Umbilical cord (tissue), 2 donors: ENCODE data around the gene DDX1. TPM values are rescaled to one million over a fixed set of nuclear protein-coding genes. Genes with fewer than 3 reads are reported as not detected.
A peak's percentile ranks its signal among the peaks of the same experiment; 100 is the strongest.
"Not testable (repeated sequence)": the region's sequence is repeated elsewhere in the genome, so short reads cannot be mapped to it uniquely, and the experiment has no call there.

Experiments
- DNase-seq: peaks from one replicate; pipeline ENCODE4 v3.0.0-alpha.2; 2015; ENCODE audit warnings: low spot score
- total RNA-seq: library from RNA; depleted of rRNA; stranded (reverse); fragments of >200 nt; gene quantifications from one replicate; pipeline ENCODE4 v1.2.3, GENCODE V29; 2014; ENCODE audit warnings: low replicate concordance; ENCODE audit not compliant: insufficient read depth

Gene DDX1
- 90.3 TPM for total RNA-seq

DNA sequence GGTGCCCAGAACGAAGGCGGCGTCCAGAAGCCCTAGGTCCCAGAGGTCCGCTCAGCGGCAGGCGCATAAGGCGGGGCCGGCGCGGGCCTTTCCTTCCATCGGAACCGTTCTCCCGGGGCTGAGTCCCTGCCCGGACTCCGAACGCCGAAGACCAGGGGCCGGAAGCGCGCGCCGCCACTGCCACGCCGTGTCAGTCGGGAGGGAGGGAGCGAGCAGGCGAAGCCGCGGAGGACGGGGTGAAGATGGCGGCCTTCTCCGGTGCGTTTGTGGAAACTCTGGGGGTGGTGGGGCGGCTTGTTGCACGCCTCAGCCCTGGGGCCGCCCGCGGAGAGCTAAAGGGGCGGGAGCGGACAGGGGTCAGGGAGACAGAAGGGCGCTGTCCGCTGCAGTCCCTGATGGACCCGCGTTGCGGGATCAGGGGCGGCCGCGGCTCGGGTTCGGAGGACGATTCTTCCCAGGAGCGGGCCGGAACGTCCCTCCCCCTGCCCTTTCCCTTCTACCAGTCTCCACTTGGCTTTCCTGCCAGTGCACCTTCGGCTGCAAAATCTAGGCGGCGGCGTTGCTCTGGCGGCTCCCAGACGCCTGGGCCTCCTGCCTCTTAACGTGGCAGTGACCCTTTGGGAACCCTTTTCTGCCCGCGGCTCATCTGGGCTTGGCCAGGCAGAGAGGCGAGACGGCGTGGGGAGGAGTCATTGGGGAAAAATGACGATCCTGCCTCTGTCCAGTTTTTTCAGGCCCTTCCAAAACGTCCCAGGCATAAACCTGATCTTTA is at the start of gene DDX1:
TSS of gene DDX1 (plus strand) at position 177 of the 772 bp plus-strand sequence. CDS start at position 243, 66 bp downstream.
- peak; percentile 88 for DNase-seq

DNA sequence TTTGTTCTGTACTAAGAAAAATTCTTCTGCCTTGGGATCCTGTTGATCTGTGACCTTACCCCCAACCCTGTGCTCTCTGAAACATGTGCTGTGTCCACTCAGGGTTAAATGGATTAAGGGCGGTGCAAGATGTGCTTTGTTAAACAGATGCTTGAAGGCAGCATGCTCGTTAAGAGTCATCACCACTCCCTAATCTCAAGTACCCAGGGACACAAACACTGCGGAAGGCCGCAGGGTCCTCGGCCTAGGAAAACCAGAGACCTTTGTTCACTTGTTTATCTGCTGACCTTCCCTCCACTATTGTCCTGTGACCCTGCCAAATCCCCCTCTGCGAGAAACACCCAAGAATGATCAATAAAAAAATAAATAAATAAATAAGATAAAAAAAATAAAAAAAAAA is 49.4 kb upstream of the DDX1 start:
- DNase-seq = not testable (repeated sequence)

DNA sequence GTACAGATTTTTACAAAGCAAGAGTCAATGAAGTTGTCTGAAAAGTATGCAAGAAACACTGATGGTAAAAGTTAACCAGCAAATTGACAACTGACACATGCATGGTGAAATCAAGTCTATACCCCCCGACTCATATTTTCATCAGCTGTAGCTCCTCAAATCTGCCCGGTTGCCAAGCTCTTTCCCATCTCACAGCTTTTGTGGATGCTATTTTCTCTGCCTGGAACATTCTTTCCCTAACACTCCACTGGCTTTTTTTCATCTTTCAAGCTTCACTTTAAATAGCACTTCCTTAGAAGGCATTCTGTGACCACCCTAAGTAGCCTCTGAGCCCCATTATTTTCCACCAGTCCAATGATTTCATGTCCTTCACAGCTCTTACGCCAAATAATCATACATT is 48.6 kb upstream of the DDX1 start:
- no peak for DNase-seq

DNA sequence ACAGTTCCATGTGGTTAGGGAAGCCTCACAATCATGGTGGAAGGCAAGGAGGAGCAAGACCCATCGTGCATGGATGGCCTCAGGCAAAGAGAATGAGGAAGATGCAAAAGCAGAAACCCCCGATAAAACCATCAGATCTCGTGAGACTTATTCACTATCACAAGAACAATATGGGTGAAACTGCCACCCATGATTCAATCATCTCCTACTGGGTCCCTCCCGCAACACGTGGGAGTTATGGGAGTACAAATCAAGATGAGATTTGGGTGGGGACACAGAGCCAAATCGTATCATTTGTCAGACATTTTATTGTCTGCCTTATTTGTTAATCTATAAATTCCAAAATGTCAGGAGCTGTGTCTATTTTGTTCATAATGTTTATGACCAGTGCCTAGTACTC is 48.1 kb upstream of the DDX1 start:
- no peak for DNase-seq

DNA sequence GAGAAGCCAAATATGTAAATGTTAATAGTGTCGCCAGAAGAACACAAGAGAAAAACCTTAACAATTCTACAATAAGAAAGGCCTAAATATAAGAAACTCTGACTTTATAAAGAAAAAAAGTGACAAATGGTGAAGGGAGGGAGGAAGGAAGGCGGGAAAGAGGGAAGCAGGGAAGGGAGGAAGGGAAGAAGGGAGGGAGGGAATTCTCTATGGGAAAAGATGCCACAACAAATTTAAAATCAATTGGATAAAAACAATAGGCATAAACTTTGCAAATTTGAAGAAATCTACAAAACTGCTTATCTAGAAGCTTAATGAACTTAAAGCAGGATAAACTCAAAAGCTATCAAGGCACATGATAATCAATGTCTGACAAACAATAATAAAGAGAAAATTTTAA is 47.4 kb upstream of the DDX1 start:
- no peak for DNase-seq

DNA sequence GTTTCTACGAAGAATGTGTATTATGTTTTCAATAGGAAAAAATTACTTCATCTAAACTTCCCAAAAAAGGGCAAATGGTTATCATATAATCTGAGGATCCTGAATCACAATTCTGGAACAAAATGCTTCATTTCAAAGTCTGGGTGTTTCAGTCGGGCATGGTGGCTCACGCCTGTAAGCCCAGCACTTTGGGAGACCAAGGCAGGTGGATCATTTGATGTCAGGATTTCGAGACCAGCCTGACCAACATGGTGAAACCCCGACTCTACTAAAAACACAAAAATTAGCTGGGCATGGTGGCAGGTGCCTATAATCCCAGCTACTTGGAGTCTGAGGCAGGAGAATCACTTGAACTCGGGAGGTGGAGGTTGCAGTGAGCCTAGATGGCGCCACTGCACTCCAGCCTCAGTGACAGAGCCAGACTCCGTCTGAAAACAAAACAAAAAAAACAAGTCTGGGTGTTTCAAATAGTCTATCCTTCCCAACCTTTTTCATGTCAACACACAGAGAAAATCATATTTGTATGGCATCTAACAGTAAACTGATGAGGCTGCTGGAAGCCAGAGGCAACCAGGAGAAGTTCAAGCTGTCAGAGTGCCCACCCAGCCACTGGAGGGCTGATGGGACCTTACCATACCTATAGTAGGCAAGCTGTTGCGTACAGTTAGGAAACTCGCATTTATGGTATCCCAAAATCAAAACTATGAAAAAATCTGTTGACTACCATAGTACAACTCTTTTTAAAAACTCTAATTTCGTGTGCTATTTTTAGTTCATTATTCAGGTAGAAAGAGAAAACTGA is 45.2 kb upstream of the DDX1 start:
- no peak for DNase-seq

DNA sequence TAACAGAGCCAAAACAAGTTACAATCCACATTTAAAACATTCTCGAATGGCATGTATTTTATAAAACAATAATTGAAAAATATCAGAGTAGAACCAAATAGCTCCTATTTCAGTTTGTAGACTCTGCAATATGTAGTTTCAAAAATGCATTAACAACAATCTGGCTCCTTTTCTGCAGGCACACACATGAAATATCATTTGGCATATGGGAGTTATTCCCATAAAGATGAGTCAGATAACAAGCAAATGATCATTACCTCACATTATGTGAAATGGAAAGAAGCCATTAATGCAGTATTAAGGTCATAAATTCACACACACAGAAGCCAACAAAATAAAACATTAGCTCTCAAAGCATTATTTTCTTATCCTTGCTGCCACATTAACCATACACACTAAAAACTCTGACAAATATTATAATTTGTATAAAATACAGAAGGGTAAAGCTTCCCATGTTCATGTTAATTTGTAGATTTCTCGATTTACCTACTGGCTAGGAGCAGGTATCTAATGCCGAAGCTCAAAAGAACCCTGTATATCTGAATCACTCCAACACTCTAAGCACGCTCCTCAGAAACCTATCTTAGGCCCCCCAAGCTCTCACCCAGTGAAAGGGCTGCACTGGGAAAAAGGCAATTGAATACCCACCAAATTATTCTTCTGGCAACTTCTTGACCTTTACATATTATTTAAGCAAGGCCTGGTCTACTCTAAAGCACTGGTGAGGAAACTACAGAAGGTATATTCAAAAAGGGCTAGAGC is 44.4 kb upstream of the DDX1 start:
- no peak for DNase-seq

DNA sequence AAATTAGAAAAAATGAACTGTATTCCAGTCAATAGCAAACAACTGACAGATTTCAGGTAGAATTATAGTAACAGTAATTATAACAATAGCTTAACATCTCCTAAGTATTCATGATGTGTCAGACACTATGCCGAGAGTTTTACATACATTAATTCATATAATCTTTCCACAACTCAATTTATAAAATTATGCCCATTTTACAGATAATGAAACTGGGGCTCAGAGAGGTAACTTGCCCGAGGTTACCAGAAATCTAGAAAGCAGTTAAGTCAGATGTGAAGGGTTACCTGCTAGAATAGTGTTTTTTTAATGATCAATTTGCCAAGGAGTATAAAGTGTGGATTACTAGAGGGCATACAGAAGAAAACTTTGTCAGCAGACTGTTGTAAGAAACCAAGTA is 42.7 kb upstream of the DDX1 start:
- no peak for DNase-seq

DNA sequence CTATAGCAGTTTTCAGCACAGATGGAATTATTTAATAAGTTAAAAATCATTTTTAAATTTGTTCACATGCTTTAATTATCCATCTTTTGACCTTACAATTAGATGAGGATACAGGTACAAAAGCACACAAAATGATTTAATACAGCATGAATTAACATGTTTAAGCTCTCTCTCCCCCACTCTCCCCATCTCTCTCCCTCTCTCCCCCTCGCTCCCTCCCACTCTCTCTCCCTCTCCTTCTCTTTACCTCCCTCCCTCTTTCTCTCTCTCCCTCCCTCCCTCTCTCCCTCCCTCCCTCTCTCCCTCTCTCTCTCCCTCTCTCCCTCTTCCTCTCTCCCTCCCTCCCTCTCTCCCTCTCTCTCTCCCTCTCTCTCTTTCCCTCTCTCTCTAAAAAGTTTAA is 38.1 kb upstream of the DDX1 start:
- DNase-seq = no peak

DNA sequence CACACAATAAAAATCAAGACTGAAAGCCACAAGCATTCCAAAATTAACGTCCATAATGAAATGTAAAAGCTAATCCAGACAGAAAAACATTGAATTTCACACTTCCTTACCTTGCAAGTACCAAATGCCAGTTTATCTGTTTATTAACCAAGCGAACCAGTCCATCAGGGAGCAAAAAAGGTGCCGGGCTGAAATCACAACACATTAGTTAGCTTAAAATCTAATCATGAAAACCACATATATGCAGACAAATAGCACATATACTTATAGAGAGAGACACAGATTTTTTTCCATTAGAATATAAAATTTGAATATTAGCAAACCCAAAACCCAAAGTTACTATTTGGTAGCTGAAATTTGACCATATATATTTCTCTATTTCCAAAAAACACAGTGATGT is 37.7 kb upstream of the DDX1 start:
- no peak for DNase-seq

DNA sequence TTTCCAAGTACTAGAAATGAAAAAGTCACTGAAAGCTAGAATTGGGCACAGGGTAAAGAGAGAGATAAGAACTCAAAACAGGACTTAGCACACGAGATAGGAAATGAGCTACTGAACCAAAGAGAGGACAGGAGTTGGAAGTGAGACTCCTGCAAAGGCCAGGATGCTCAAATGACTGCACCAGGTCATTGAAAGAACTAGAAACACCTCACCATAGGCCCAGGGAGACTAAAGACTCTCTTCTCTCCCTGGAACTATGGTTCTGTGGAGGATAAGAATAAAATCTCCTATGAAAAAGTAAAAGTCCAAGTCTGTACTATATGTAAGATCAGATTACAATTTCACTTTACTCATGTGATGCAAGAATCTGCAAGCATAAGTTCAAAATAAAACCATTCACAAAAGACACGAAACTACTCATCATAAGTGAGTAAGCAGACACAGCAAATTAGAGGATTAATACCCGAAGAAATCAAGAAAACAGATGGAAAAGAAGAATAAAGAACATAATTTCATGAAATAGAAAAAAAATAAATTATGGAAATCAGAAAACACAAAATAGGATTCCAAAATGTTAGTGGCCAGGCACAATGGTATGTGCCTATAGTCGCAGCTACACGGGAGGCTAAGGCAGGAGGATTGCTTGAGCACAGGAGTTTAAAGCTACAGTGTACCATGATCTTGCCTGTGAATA is 37.0 kb upstream of the DDX1 start:
- no peak for DNase-seq

DNA sequence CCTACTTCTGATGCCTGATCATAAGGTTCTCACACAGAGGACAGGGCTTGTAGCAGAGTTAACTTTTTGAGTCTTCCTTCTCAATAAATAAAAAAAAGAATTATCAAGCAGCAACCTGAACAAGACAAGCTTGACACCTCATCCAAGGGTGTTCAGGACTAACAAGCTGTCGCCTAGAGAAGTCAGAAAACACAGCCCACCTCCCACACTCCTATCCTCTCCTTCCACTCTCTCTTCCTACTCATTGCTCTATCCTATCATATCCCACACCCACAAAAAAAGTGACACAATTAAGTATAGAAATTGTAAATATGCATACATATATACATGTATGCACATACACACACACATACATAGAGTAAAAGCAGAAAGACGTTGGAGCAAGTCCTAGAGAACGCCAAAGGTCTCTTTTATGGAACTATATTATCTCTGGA is 35.9 kb upstream of the DDX1 start:
- no peak for DNase-seq

DNA sequence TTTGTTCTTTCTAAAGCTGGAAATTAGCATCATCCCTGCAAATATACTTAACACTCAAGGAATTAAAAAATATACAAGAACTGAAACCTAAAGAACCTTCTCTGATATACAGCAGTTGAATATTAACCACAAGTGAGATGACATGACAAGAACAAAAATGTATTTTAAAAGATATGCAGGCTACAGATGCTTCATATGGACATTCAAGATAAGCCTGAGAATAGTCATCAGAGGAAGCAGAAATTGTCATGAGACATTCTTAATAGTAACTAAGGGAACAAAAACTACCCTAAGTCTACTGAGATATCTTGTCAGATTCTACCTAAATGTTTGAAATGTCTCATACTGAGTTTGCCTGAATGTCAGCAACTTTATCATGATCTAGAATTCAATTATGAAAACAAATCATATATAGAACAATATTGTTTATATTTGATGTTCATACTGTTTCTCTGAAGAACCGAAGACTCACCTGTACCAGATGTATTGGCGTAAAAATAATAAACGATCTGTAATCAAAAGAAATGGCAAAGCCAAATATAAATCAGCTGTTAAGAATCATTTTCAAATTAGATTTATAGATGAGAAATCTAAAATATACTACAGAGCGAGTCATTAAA is 35.2 kb upstream of the DDX1 start:
- DNase-seq = no peak

DNA sequence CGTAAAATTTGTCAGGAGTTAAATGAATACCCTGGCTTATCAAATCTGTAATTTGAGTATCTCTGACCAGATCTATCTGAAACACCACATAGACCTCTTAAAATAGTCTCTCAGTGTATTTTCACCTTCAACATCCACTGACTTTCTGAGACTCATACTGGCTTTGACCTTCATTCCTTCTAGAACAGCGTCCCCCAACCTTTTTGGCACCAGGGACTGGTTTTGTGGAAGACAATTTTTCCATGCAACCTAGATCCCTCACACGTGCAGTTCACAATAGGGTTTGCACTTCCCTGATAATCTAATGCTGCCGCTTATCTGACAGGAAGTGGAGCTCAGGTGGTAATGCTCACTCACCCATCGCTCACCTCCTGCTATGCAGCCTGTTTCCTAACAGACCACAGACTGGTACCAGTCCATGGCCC is 33.8 kb upstream of the DDX1 start:
- DNase-seq = no peak

DNA sequence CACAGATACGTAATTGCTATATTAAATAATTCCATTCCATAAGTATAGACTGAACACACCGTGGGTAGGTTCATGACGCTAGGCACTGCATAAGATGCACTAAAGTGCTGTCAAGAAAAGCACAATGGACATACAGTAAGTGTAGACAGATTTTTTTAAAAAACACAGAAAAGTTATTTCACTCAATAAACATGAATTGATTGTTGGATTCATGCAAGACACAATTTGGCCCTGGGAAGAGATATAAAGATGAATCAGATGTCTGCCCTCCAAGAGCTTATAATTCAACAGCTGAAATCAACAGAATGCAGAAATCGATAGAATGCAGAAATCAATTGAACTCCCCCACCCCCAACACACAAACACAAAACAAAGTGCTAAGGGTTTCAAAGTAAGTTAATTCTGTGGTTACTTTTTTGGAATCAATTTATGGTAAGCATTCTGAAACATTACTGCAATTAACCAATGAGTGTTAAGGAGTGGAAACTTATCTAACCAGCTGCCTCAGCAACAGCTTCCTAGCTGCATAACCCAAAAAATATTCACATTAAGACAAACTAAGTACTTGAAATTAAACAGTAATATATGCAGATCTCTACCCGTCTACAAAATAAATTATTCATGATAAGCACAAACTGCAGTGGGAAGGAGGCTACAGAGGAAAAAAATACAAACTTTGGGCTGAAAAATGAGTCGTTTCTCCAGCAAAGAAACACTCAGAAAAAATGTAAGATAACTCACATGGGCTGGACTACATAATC is 32.1 kb upstream of the DDX1 start:
- no peak for DNase-seq

DNA sequence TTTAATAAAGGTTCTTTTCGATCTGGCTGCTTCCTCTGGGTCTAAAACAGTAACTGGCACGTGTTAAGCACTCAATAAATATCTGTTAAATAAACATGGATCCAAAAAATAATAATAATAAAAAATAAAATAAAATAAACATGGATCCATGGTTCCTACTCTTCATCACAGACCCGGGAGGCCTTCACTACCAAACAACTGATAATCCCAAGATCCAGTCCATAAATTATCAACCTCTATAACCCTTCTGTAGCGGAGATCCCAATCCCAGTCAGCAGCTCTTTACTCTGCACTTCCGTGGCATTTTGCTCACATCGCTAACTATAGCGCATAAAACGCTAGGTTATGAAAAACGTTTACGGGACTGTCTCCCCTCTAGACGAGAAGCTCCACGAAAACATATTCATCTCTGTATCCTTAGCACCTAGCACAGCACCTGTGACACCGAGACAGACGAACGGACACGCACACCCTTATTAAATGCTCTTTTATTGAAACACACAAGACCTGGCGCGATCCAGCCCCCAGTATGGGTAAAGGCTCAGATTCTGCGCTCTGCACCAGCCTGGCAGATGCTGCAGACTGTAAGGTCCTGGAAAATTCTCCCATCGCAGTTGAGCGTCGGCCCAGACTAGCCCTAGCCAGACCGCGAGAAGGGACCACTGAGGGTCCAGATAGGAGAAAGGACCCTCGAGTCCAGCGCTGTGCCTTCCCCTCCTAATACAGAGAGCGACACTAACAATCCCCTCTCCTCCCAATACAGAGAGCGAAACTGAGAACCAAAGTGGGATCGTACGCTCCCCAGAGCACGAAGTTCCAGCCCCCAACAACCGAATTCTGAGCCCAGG is 31.3 kb upstream of the DDX1 start:
- DNase-seq = peak; percentile 34

DNA sequence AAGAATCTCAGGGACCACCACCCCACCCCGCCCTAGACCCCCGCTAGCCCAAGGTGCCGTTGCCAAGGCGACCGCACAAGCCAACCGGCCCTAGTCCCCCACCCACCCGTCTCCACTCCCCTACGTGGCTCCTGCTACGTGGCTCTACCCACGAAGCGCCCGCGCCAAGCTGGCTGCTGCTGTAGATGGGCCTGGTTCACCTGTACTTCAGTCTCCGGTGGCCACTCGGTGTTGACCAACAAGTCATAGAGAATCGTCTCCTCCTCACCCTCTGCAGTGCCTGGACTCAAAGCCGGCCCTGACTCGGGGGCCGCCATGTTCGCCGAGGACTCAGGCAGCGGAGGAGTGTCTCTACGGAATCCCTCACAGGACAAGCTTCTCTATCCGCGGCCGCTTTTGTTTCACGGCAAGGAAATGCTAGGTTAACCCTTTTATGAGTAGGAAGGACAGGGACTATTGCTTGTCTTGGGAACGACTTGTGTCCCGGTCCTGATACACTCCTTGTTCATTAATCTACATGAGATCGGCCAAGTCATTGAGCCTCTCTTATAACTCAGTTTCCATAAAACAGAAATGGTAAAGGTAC is 30.6 kb upstream of the DDX1 start, which contains the start of gene NBAS:
TSS of gene NBAS (minus strand) at position 347 of the 586 bp plus-strand sequence. CDS start at position 317, 30 bp downstream.
- DNase-seq = peak; percentile 95

DNA sequence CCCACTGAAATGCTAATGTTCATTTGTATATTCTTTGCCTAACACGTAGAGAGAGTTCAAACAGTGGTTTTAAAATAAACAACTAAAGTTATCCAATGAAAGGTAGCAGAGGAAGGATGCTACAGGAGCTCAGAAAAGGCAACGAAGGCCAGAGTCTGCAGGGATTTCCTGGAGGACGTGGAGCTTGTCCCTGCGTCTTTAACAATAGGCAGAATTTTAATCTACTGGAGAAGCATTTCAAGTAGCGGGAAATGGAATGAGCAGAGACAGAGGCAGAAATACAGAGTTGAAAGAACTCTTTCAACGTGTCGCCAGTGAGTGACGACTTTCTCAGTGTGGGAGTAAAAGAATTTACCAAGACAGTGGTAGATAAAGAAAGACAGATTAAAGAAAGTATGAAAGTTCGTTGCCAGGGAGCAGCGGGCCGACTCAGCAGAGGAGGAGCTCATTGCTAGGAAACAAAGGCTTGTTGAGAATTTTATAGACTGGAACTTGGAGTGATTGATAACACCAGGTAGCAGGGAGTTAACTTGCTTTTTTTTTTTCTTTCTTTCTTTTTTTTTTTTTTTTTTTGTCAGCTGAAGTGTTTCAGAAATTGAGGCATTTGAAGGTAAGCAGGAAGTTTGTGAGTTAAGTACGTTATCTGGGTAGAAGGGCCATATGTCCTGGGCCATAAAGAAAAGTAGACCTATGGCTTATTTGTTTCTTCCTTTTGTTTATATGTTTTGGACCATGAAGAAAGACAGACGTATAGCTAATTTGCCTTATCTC is 29.9 kb upstream of the DDX1 start:
- peak; percentile 70 for DNase-seq
